Loucy (cell line): ENCODE measurements around the gene HCRT.
"Not testable (repeated sequence)": the region's sequence is repeated elsewhere in the genome, so short reads cannot be mapped to it uniquely, and the experiment has no call there.

Source experiments
- H2AFZ ChIP-seq: fragments of 200-600 bp; sonication (generic); 2 replicates; pipeline ENCODE4 v1.6.0; 2016; ENCODE audit warnings: antibody characterized with exemption, mild to moderate bottlenecking, low read length, moderate library complexity
- H3F3A ChIP-seq: fragments of 200-600 bp; 2 replicates; pipeline ENCODE4 v1.6.0; 2016; ENCODE audit warnings: antibody characterized with exemption, low read depth, mild to moderate bottlenecking
- H3K27me3 ChIP-seq: fragments of 200-600 bp; sonication (generic); 2 replicates; pipeline ENCODE4 v1.6.1; 2014; ENCODE audit warnings: low read length, mild to moderate bottlenecking; ENCODE audit not compliant: insufficient read depth, poor library complexity, severe bottlenecking
- H3K36me3 ChIP-seq: fragments of 200-600 bp; sonication (generic); 2 replicates; pipeline ENCODE4 v1.6.1; 2016; ENCODE audit warnings: low read length; ENCODE audit not compliant: insufficient read depth
- H3K4me1 ChIP-seq: fragments of 200-600 bp; sonication (generic); 2 replicates; pipeline ENCODE4 v1.5.1; 2014; ENCODE audit warnings: low read length, mild to moderate bottlenecking; ENCODE audit not compliant: insufficient read depth, poor library complexity, severe bottlenecking
- H3K4me2 ChIP-seq: fragments of 200-600 bp; sonication (generic); 2 replicates; pipeline ENCODE4 v1.6.0; 2014; ENCODE audit warnings: antibody characterized with exemption, low read length, low read depth, mild to moderate bottlenecking; ENCODE audit not compliant: poor library complexity, severe bottlenecking
- H3K4me3 ChIP-seq: fragments of 200-600 bp; sonication (generic); 2 replicates; pipeline ENCODE4 v1.5.1; 2014; ENCODE audit warnings: low read length, mild to moderate bottlenecking, mixed read lengths; ENCODE audit not compliant: poor library complexity, severe bottlenecking
- H3K79me2 ChIP-seq: fragments of 200-600 bp; sonication (generic); 2 replicates; pipeline ENCODE4 v1.6.1; 2014; ENCODE audit warnings: low read length; ENCODE audit not compliant: insufficient read depth
- H3K9ac ChIP-seq: fragments of 200-600 bp; sonication (generic); 2 replicates; pipeline ENCODE4 v1.6.0; 2014; ENCODE audit warnings: mild to moderate bottlenecking, low read depth, low read length, moderate library complexity; ENCODE audit not compliant: poor library complexity, severe bottlenecking
- H3K9me2 ChIP-seq: fragments of 200-600 bp; sonication (generic); replicated peaks from 2 replicates; pipeline ENCODE4 v1.6.1; 2016; ENCODE audit warnings: low read depth, low read length, mixed read lengths
- H3K9me3 ChIP-seq: fragments of 200-600 bp; sonication (generic); 2 replicates; pipeline ENCODE4 v1.6.1; 2014; ENCODE audit warnings: mild to moderate bottlenecking, antibody characterized with exemption, low read length, low read depth; ENCODE audit not compliant: insufficient read depth
- H4K20me1 ChIP-seq: fragments of 200-600 bp; sonication (generic); 2 replicates; pipeline ENCODE4 v1.6.0; 2014; ENCODE audit warnings: antibody characterized with exemption, low read length, mild to moderate bottlenecking; ENCODE audit not compliant: insufficient read depth, poor library complexity, severe bottlenecking
- EZH2phosphoT487 ChIP-seq: fragments of 200-600 bp; IDR thresholded peaks from 2 replicates; pipeline ENCODE4 v1.6.1; 2018; ENCODE audit warnings: antibody characterized with exemption, mild to moderate bottlenecking, moderate library complexity, borderline replicate concordance
- TF ChIP-seq, protein P1 (sequence below): fragments of 200-600 bp; sonication (generic); conservative IDR thresholded peaks from 2 replicates; pipeline ENCODE4 v1.5.1; 2014; ENCODE audit warnings: mild to moderate bottlenecking, antibody characterized with exemption, low read length

Gene HCRT

DNA sequence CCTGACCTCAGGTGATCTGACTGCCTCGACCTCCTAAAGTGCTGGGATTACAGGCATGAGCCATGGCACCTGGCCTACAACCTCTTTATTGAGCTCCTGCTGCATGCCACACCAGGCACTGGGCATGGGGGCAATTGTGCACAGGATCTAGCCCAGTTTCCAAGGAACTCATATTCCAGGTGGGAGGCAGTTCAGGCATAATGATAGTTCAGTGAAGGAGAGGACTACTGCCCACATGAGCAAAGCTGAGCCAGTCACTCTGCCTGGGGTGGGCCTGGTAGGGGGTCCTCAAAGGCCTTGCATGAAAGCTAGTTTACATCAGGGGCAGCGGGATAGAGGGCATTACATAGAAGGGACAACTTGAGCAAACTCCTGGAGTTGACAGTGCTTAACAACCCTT lies 2.6 kb upstream of the HCRT start:
- no peak for TF ChIP-seq EZH2phosphoT487
- TF ChIP-seq, protein P1, sequence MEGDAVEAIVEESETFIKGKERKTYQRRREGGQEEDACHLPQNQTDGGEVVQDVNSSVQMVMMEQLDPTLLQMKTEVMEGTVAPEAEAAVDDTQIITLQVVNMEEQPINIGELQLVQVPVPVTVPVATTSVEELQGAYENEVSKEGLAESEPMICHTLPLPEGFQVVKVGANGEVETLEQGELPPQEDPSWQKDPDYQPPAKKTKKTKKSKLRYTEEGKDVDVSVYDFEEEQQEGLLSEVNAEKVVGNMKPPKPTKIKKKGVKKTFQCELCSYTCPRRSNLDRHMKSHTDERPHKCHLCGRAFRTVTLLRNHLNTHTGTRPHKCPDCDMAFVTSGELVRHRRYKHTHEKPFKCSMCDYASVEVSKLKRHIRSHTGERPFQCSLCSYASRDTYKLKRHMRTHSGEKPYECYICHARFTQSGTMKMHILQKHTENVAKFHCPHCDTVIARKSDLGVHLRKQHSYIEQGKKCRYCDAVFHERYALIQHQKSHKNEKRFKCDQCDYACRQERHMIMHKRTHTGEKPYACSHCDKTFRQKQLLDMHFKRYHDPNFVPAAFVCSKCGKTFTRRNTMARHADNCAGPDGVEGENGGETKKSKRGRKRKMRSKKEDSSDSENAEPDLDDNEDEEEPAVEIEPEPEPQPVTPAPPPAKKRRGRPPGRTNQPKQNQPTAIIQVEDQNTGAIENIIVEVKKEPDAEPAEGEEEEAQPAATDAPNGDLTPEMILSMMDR = no peak
- H3K9me3 ChIP-seq = no peaks in the 10 kb centered on the region
- no peaks in the 10 kb centered on the region for H3K27me3 ChIP-seq
- no peak overlapping the region for H3K4me2 ChIP-seq
- H3K9me2 ChIP-seq = no peaks in the 10 kb centered on the region
- no peak overlapping the region for H3K4me3 ChIP-seq
- no peak overlapping the region for H3K9ac ChIP-seq
- H2AFZ ChIP-seq = no peak overlapping the region
- H3K4me1 ChIP-seq = peaks cover 11% of the 10 kb centered on the region
- no peaks in the 10 kb centered on the region for H3K36me3 ChIP-seq
- no peaks in the 10 kb centered on the region; the same call in 1 of the 2 replicates for H3K79me2 ChIP-seq
- no peaks in the 10 kb centered on the region for H3F3A ChIP-seq
- no peaks in the 10 kb centered on the region for H4K20me1 ChIP-seq

DNA sequence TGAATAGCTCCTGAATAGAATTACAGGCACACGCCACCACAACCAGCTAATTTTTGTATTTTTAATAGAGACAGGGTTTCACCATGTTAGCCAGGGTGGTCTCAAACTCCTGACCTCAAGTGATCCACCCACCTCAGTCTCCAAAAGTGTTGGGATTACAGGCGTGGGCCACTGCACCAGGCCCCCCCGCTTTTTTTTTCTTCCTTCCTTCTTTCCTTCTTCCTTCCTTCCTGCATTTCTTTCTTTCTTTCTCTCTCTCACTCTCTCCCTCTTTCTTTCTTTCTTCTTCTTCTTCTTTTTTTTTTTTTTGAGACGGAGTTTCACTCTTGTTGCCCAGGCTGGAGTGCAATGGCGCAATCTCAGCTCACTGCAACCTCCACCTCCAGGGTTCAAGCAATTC lies 939 bp upstream of the HCRT start:
- H3K4me1 ChIP-seq = peaks cover 15% of the 10 kb centered on the region
- not testable (repeated sequence) for H3F3A ChIP-seq, H4K20me1 ChIP-seq, H3K36me3 ChIP-seq, H3K9me2 ChIP-seq, H2AFZ ChIP-seq, H3K4me2 ChIP-seq, H3K9me3 ChIP-seq, H3K27me3 ChIP-seq, H3K9ac ChIP-seq, H3K4me3 ChIP-seq, H3K79me2 ChIP-seq

DNA sequence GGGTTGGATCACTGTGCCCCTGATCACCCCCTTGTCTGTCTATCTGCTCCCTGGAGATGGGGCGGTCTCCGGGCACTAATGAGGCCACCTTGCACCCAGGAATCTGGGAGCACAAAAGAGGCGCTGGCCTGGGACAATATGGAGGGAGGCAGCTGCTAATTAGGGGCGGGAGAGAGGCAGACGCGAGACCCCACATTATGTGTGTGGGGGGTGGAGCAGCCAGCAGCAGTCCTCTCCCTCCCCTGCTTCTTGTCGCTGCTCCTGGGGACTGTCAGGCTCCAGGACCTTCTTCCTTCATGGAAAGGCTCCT lies 324 bp upstream of the HCRT start:
- H3F3A ChIP-seq = no peaks in the 10 kb centered on the region
- no peaks in the 10 kb centered on the region for H3K36me3 ChIP-seq
- no peak overlapping the region for H2AFZ ChIP-seq
- no peaks in the 10 kb centered on the region for H3K9me2 ChIP-seq
- no peaks in the 10 kb centered on the region for H3K27me3 ChIP-seq
- H3K4me3 ChIP-seq = no peak overlapping the region
- no peak overlapping the region for H3K4me2 ChIP-seq
- H3K9ac ChIP-seq = no peak overlapping the region
- peaks cover 15% of the 10 kb centered on the region for H3K4me1 ChIP-seq
- no peaks in the 10 kb centered on the region for H4K20me1 ChIP-seq
- no peaks in the 10 kb centered on the region for H3K9me3 ChIP-seq
- no peak for TF ChIP-seq EZH2phosphoT487
- TF ChIP-seq, protein P1 = no peak
- H3K79me2 ChIP-seq = no peaks in the 10 kb centered on the region; the same call in 1 of the 2 replicates

DNA sequence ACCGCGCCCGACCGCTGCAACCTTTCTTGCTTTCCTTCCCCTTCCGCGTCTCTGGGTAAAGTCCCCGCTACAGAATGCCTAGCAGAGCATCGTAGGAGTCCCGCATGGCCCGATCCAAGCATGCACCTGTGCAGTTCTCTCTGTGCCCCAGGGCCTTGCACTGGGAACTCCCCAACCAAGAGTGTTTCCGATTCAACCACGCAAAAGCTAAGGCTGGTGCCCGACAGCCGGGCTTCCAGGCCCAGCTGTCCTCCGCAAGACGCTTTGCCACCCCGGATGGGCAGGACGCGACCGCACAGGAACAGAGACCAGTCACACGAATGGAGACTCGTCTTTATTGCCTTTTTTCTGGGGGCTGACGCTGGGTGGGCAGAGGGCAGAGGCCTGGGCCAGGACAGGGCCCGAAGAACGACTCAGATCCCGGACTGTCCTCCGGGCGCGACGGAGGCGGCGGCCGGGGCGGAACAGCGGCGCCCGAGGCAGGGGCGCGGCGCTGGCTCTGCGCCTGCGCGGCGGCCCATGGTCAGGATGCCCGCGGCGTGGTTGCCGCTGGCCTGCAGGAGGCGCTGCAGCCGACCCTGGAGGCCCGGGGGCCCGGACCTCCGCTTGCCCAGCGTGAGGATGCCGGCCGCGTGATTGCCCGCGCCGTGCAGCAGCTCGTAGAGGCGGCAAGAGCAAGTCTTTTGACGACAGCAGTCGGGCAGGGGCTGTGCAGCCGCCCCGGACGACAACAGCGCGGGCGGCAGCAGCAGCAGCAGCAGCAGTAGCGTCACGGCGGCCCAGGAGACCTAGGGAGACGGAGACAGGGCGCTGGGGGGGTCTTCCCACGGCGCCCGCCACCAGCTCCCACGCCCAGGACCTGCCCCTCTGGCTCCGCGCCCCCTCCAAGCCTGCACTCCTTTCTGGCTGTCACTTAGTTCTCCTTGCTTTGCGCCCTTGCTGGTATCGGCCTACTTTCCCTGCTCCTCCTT lies 1.2 kb downstream of the HCRT start:
- Histone ChIP-seq H3K4me2 (peak overlapping the region; percentile 84), H3K27me3 (no peaks in the 10 kb centered on the region), H2AFZ (peak overlapping the region; percentile 84), H3K9me3 (no peaks in the 10 kb centered on the region), H3K9me2 (no peaks in the 10 kb centered on the region), H3K36me3 (no peaks in the 10 kb centered on the region), H3K4me1 (peaks cover 15% of the 10 kb centered on the region), H3F3A (no peaks in the 10 kb centered on the region), H3K9ac (peak overlapping the region; percentile 82), H3K4me3 (peak overlapping the region; percentile 76), H4K20me1 (no peaks in the 10 kb centered on the region), H3K79me2 (no peaks in the 10 kb centered on the region; the same call in 1 of the 2 replicates)
- TF ChIP-seq, protein P1 = peak; percentile 73
- TF ChIP-seq EZH2phosphoT487 = no peak
